GM23338 (cell line): ENCODE measurements around the gene RASL11B.

Experiments
- CREB1 ChIP-seq: fragments of 250-450 bp; sonication (Bioruptor Pico); IDR thresholded peaks from 2 replicates; pipeline ENCODE4 v1.5.0; 2020; ENCODE audit warnings: low read depth, mild to moderate bottlenecking, moderate library complexity
- CTCF ChIP-seq, 2 experiments: fragments of 200-600 bp in 1 of 2; sonication (generic) in 1 of 2; conservative IDR thresholded peaks; 2 replicates each; pipeline versions ENCODE4 v1.5.1 to v1.6.1; 2016 to 2017; ENCODE audit warnings: antibody characterized with exemption in 2 of 2, low read depth in 2 of 2, mild to moderate bottlenecking in 2 of 2, moderate library complexity in 1 of 2
- EZH2 ChIP-seq: fragments of 200-600 bp; sonication (generic); IDR thresholded peaks from one replicate; pipeline ENCODE4 v1.8.0; 2017; ENCODE audit warnings: antibody characterized with exemption, mild to moderate bottlenecking, low read depth; ENCODE audit not compliant: unreplicated experiment
- EZH2phosphoT487 ChIP-seq: fragments of 200-600 bp; sonication (generic); IDR thresholded peaks from one replicate; pipeline ENCODE4 v1.8.1; 2018; ENCODE audit warnings: antibody characterized with exemption; ENCODE audit not compliant: unreplicated experiment
- JUNB ChIP-seq: IDR thresholded peaks from one replicate; pipeline ENCODE4 v1.6.1; 2016; ENCODE audit warnings: antibody characterized with exemption; ENCODE audit not compliant: unreplicated experiment
- NANOG ChIP-seq: IDR thresholded peaks from 2 replicates; pipeline ENCODE4 v1.6.1; 2016; ENCODE audit warnings: antibody characterized with exemption, borderline replicate concordance
- POLR2AphosphoS5 ChIP-seq: IDR thresholded peaks from 2 replicates; pipeline ENCODE4 v1.6.1; 2016; ENCODE audit warnings: antibody characterized with exemption, low read depth
- REST ChIP-seq: IDR thresholded peaks from one replicate; pipeline ENCODE4 v1.6.1; 2018; ENCODE audit warnings: antibody characterized with exemption; ENCODE audit not compliant: unreplicated experiment
- ZNF331 ChIP-seq: fragments of 250-450 bp; sonication (Bioruptor Pico); IDR thresholded peaks from 2 replicates; pipeline ENCODE4 v1.5.0; 2020; ENCODE audit warnings: low read depth, mild to moderate bottlenecking, moderate library complexity

- no peak for TF ChIP-seq CTCF (conservative IDR thresholded peaks at IDR 0.05; ENCODE audit: low read depth in 2 of 2)
- TF ChIP-seq CREB1 (CRISPR knock-in tag), result no peak
- TF ChIP-seq EZH2phosphoT487, result no peak
- no peak for TF ChIP-seq EZH2
- TF ChIP-seq POLR2AphosphoS5, result no peak
- TF ChIP-seq JUNB, result no peak
- TF ChIP-seq REST, result no peak
- no peak for TF ChIP-seq ZNF331 (CRISPR knock-in tag)
- TF ChIP-seq NANOG, result no peak
Measured at GRCh38 chr4:52874948-52875347, 12.8 kb downstream of the RASL11B start.
